ENCODE results near the gene ADARB2. TPM values are rescaled to one million over a fixed set of nuclear protein-coding genes. Genes with fewer than 3 reads are reported as not detected.
A peak's percentile ranks its signal among the peaks of the same experiment; 100 is the strongest.
"Not testable (repeated sequence)": the region's sequence is repeated elsewhere in the genome, so short reads cannot be mapped to it uniquely, and the experiment has no call there.

ADARB2 gene
- total and polyA plus RNA-seq, 5 donors from 2014 or later = 0.27 to 2.9 (median 0.69) TPM; not detected in 1

DNA sequence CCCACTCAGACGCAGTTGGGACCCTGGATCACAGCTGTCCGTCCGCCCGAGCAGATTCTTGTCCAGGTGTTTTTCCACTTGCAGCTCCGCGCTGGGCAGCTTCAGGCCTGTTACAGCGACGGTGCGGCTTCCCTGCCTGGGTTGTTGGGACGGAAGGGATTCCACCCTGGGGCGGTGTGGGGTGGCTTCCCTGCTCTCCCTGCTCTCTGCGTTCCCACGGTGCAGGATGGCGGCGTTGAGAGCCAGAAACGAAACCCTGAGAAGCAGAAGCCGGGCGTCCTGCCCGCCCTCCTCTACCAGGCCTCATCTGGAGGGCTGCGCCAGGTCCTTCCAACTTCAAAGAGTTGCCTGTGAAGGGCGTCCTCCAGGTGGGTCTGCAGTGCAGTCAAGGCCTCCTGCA is 194.4 kb downstream of the ADARB2 start:
- Mint-ChIP-seq H3K4me1 (no peaks in the 10 kb centered on the region), H3K27ac (peak overlapping the region in 1 of 3 donors; percentile 14), H3K36me3 (no peaks in the 10 kb centered on the region), H3K9me3 (peaks cover 0 to 2% (median 0%) of the 10 kb centered on the region in 7 donors), H3K4me3 (no peak overlapping the region), H3K27me3 (no peaks in the 10 kb centered on the region)
- no peaks in the 10 kb centered on the region for H3K36me3 ChIP-seq (ENCODE audit: control insufficient read depth, insufficient read depth, low read length)
- H3K27ac ChIP-seq (ENCODE audit: insufficient read depth, low read length, poor library complexity, severe bottlenecking) = no peak overlapping the region
- no peaks in the 10 kb centered on the region for H3K27me3 ChIP-seq (ENCODE audit: control insufficient read depth, insufficient read depth, low read length)
- H3K9me3 ChIP-seq (ENCODE audit: control insufficient read depth in 2 of 2, low read length in 2 of 2) = no peaks in the 10 kb centered on the region
- DNase-seq (no peak), ATAC-seq (ENCODE audit: low read depth in 2 of 2) (no peak)
- no peak overlapping the region for H3K4me3 ChIP-seq (ENCODE audit: low read depth, low read length)
- H3K4me1 ChIP-seq (ENCODE audit: control insufficient read depth, insufficient read depth, low read length, poor library complexity, severe bottlenecking) = no peaks in the 10 kb centered on the region

GRCh38 chr10:1540144-1540543 is 197.2 kb downstream of the ADARB2 start:
- Histone ChIP-seq H3K27ac (ENCODE audit: insufficient read depth, low read length, poor library complexity, severe bottlenecking) (no peak overlapping the region), H3K27me3 (ENCODE audit: control insufficient read depth, insufficient read depth, low read length) (no peaks in the 10 kb centered on the region), H3K9me3 (ENCODE audit: control insufficient read depth in 2 of 2, low read length in 2 of 2) (no peaks in the 10 kb centered on the region), H3K4me3 (ENCODE audit: low read depth, low read length) (no peak overlapping the region), H3K4me1 (ENCODE audit: control insufficient read depth, insufficient read depth, low read length, poor library complexity, severe bottlenecking) (no peaks in the 10 kb centered on the region), H3K36me3 (ENCODE audit: control insufficient read depth, insufficient read depth, low read length) (no peaks in the 10 kb centered on the region)
- Mint-ChIP-seq H3K36me3 (no peaks in the 10 kb centered on the region), H3K4me1 (no peaks in the 10 kb centered on the region), H3K27ac (no peak overlapping the region), H3K9me3 (peaks cover 0 to 4% (median 0%) of the 10 kb centered on the region in 7 donors), H3K4me3 (no peak overlapping the region), H3K27me3 (no peaks in the 10 kb centered on the region)
- ATAC-seq (ENCODE audit: low read depth in 2 of 2) (no peak), DNase-seq (no peak)

DNA sequence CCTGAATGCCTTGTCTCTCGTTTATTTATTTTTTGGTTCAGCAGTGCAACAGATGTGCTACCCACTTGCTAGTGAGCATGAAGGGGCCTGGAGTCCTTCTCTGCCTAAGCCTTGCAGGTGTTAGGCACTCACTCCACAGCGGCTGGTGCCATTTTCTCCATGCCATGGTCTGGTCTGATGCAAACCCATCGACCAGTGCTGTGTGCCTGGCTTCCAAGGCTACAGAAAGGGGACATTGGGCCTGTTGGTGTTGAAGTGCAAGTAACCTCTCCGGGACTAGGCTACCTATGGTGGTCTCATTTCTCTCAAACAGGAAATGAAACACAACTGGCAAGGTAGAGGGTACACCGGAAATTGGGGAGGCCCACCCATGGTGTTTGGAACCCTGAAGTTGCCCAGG is 198.1 kb downstream of the ADARB2 start:
- Histone ChIP-seq H3K4me1 (ENCODE audit: control insufficient read depth, insufficient read depth, low read length, poor library complexity, severe bottlenecking) (no peaks in the 10 kb centered on the region), H3K27ac (ENCODE audit: insufficient read depth, low read length, poor library complexity, severe bottlenecking) (no peak overlapping the region), H3K4me3 (ENCODE audit: low read depth, low read length) (no peak overlapping the region), H3K36me3 (ENCODE audit: control insufficient read depth, insufficient read depth, low read length) (no peaks in the 10 kb centered on the region), H3K9me3 (ENCODE audit: control insufficient read depth in 2 of 2, low read length in 2 of 2) (no peaks in the 10 kb centered on the region), H3K27me3 (ENCODE audit: control insufficient read depth, insufficient read depth, low read length) (no peaks in the 10 kb centered on the region)
- Mint-ChIP-seq H3K9me3 (peaks cover 0 to 4% (median 0%) of the 10 kb centered on the region in 7 donors), H3K27ac (no peak overlapping the region), H3K36me3 (no peaks in the 10 kb centered on the region), H3K27me3 (no peaks in the 10 kb centered on the region), H3K4me3 (no peak overlapping the region), H3K4me1 (no peaks in the 10 kb centered on the region)
- DNase-seq = no peak
- ATAC-seq (ENCODE audit: low read depth in 2 of 2) = no peak

GRCh38 chr10:1538531-1539061 is 198.7 kb downstream of the ADARB2 start:
- Mint-ChIP-seq H3K27me3 (no peaks in the 10 kb centered on the region), H3K4me3 (peak overlapping the region in 1 of 4 donors; percentile 73), H3K36me3 (no peaks in the 10 kb centered on the region), H3K4me1 (no peaks in the 10 kb centered on the region), H3K27ac (no peak overlapping the region), H3K9me3 (peaks cover 0 to 4% (median 0%) of the 10 kb centered on the region in 7 donors)
- Histone ChIP-seq H3K9me3 (ENCODE audit: control insufficient read depth in 2 of 2, low read length in 2 of 2) (no peaks in the 10 kb centered on the region), H3K27me3 (ENCODE audit: control insufficient read depth, insufficient read depth, low read length) (no peaks in the 10 kb centered on the region), H3K4me1 (ENCODE audit: control insufficient read depth, insufficient read depth, low read length, poor library complexity, severe bottlenecking) (no peaks in the 10 kb centered on the region), H3K27ac (ENCODE audit: insufficient read depth, low read length, poor library complexity, severe bottlenecking) (no peak overlapping the region), H3K36me3 (ENCODE audit: control insufficient read depth, insufficient read depth, low read length) (no peaks in the 10 kb centered on the region), H3K4me3 (ENCODE audit: low read depth, low read length) (no peak overlapping the region)
- DNase-seq (no peak), ATAC-seq (ENCODE audit: low read depth in 2 of 2) (no peak)

- H3K36me3 ChIP-seq (ENCODE audit: control insufficient read depth, insufficient read depth, low read length) = no peaks in the 10 kb centered on the region
- H3K27ac Mint-ChIP-seq = no peak overlapping the region
- no peaks in the 10 kb centered on the region for H3K4me1 Mint-ChIP-seq
- peaks cover 0 to 4% (median 0%) of the 10 kb centered on the region in 7 donors for H3K9me3 Mint-ChIP-seq
- ATAC-seq (ENCODE audit: low read depth in 2 of 2) = no peak
- H3K27ac ChIP-seq (ENCODE audit: insufficient read depth, low read length, poor library complexity, severe bottlenecking) = no peak overlapping the region
- no peaks in the 10 kb centered on the region for H3K27me3 ChIP-seq (ENCODE audit: control insufficient read depth, insufficient read depth, low read length)
- no peak for DNase-seq
- no peaks in the 10 kb centered on the region for H3K4me1 ChIP-seq (ENCODE audit: control insufficient read depth, insufficient read depth, low read length, poor library complexity, severe bottlenecking)
- H3K4me3 Mint-ChIP-seq = peak overlapping the region in 1 of 4 donors; percentile 73
- H3K9me3 ChIP-seq (ENCODE audit: control insufficient read depth in 2 of 2, low read length in 2 of 2) = no peaks in the 10 kb centered on the region
- no peak overlapping the region for H3K4me3 ChIP-seq (ENCODE audit: low read depth, low read length)
- no peaks in the 10 kb centered on the region for H3K27me3 Mint-ChIP-seq
- H3K36me3 Mint-ChIP-seq = no peaks in the 10 kb centered on the region
These were observed 199.2 kb downstream of the ADARB2 start for GRCh38 chr10:1538121-1538520.

GRCh38 chr10:1537449-1537848 is 199.9 kb downstream of the ADARB2 start:
- H3K4me1 ChIP-seq (ENCODE audit: control insufficient read depth, insufficient read depth, low read length, poor library complexity, severe bottlenecking); H3K27me3 ChIP-seq (ENCODE audit: control insufficient read depth, insufficient read depth, low read length); H3K4me1 Mint-ChIP-seq; H3K27ac ChIP-seq (ENCODE audit: insufficient read depth, low read length, poor library complexity, severe bottlenecking); H3K36me3 ChIP-seq (ENCODE audit: control insufficient read depth, insufficient read depth, low read length); H3K4me3 Mint-ChIP-seq; ATAC-seq (ENCODE audit: low read depth in 2 of 2); DNase-seq; H3K27me3 Mint-ChIP-seq; H3K4me3 ChIP-seq (ENCODE audit: low read depth, low read length); H3K9me3 ChIP-seq (ENCODE audit: control insufficient read depth in 2 of 2, low read length in 2 of 2); H3K27ac Mint-ChIP-seq; H3K36me3 Mint-ChIP-seq; H3K9me3 Mint-ChIP-seq: not testable (repeated sequence)

DNA sequence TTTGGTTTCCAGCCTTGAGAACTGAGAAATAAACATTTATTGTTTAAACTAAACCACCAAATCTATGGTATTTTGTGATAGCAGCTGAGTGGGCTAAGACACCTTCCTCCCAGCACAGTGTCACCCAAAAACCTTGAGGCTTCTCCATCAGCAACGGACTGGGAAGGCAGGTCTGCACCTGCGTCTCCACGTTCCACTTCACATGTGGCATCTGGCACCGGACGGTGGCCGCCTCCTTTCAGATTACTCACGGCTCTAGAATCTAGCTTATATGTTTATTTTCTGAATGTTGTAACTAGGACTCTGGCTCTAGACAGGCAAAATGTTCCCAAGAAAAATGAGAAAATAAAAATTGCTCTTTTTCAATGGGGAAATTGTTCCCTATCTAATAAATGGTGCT is 201.0 kb downstream of the ADARB2 start:
- no peaks in the 10 kb centered on the region for H3K27me3 Mint-ChIP-seq
- no peaks in the 10 kb centered on the region for H3K4me1 Mint-ChIP-seq
- H3K9me3 ChIP-seq (ENCODE audit: control insufficient read depth in 2 of 2, low read length in 2 of 2) = no peaks in the 10 kb centered on the region
- H3K27me3 ChIP-seq (ENCODE audit: control insufficient read depth, insufficient read depth, low read length) = no peaks in the 10 kb centered on the region
- ATAC-seq (ENCODE audit: low read depth in 2 of 2) (no peak), DNase-seq (no peak)
- no peaks in the 10 kb centered on the region for H3K4me1 ChIP-seq (ENCODE audit: control insufficient read depth, insufficient read depth, low read length, poor library complexity, severe bottlenecking)
- H3K4me3 ChIP-seq (ENCODE audit: low read depth, low read length) = no peak overlapping the region
- no peak overlapping the region for H3K4me3 Mint-ChIP-seq
- H3K9me3 Mint-ChIP-seq = peaks cover 0 to 4% (median 0%) of the 10 kb centered on the region in 7 donors
- no peaks in the 10 kb centered on the region for H3K36me3 ChIP-seq (ENCODE audit: control insufficient read depth, insufficient read depth, low read length)
- no peak overlapping the region for H3K27ac ChIP-seq (ENCODE audit: insufficient read depth, low read length, poor library complexity, severe bottlenecking)
- H3K27ac Mint-ChIP-seq = no peak overlapping the region
- no peaks in the 10 kb centered on the region for H3K36me3 Mint-ChIP-seq

DNA sequence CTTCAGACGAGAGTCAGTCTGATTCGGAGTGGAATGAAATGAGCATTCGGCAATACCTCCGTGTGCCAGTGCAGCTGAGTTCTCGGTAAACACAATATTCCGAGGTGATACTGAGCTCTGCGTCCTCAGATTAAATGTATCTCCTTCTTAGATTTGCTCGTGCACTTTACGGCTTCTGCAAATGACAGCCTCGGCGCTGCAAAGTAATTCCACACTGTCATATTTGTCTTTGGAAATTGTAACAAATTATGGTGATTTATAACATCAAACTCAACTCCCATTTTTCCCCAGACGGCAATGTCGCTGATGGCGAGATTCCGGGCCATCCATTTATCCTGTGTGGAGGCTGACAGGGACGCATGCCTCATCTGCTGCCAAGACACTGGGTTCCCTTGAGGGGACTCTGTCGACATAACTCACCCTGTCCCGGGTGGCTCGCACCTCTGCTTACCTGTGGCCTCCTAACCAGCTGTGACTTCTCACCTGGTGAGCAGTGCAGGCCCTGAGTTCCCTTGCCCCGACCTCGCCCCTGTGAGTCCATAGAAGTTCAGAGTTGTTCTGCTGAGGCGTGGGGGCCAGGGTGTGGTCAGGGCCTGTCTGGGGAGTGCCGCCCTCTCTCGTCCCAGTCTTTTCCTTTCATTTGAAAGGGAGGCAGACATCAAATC is 201.9 kb downstream of the ADARB2 start:
- H3K4me3 ChIP-seq (ENCODE audit: low read depth, low read length) = no peak overlapping the region
- Mint-ChIP-seq H3K36me3 (no peaks in the 10 kb centered on the region), H3K4me1 (no peaks in the 10 kb centered on the region), H3K27me3 (no peaks in the 10 kb centered on the region), H3K9me3 (peaks cover 0 to 4% (median 0%) of the 10 kb centered on the region in 7 donors), H3K27ac (no peak overlapping the region), H3K4me3 (no peak overlapping the region)
- no peak overlapping the region for H3K27ac ChIP-seq (ENCODE audit: insufficient read depth, low read length, poor library complexity, severe bottlenecking)
- H3K9me3 ChIP-seq (ENCODE audit: control insufficient read depth in 2 of 2, low read length in 2 of 2) = no peaks in the 10 kb centered on the region
- H3K4me1 ChIP-seq (ENCODE audit: control insufficient read depth, insufficient read depth, low read length, poor library complexity, severe bottlenecking) = no peaks in the 10 kb centered on the region
- no peak for ATAC-seq (ENCODE audit: low read depth in 2 of 2)
- H3K27me3 ChIP-seq (ENCODE audit: control insufficient read depth, insufficient read depth, low read length) = no peaks in the 10 kb centered on the region
- no peak for DNase-seq
- no peaks in the 10 kb centered on the region for H3K36me3 ChIP-seq (ENCODE audit: control insufficient read depth, insufficient read depth, low read length)
